ENCODE results near the gene AIFM3. TPM values are rescaled to one million over a fixed set of nuclear protein-coding genes. Genes with fewer than 3 reads are reported as not detected.

The AIFM3 gene
- total RNA-seq, 1 experiment from 2014 or later: 2.6 TPM

GRCh38 chr22:21030032-21030431 lies 63.0 kb downstream of the AIFM3 start (continued):
- no peak for TF ChIP-seq STAT6 (CRISPR knock-in tag; conservative IDR thresholded peaks at IDR 0.05; ENCODE audit: low read depth)
- no peak for TF ChIP-seq SMAD4 (CRISPR knock-in tag; IDR thresholded peaks at IDR 0.05)
- TF ChIP-seq, protein P1, sequence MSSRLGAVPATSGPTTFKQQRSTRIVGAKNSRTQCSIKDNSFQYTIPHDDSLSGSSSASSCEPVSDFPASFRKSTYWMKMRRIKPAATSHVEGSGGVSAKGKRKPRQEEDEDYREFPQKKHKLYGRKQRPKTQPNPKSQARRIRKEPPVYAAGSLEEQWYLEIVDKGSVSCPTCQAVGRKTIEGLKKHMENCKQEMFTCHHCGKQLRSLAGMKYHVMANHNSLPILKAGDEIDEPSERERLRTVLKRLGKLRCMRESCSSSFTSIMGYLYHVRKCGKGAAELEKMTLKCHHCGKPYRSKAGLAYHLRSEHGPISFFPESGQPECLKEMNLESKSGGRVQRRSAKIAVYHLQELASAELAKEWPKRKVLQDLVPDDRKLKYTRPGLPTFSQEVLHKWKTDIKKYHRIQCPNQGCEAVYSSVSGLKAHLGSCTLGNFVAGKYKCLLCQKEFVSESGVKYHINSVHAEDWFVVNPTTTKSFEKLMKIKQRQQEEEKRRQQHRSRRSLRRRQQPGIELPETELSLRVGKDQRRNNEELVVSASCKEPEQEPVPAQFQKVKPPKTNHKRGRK (CRISPR knock-in tag; IDR thresholded peaks at IDR 0.05; ENCODE audit: borderline replicate concordance): no peak
- TF ChIP-seq, protein P2, sequence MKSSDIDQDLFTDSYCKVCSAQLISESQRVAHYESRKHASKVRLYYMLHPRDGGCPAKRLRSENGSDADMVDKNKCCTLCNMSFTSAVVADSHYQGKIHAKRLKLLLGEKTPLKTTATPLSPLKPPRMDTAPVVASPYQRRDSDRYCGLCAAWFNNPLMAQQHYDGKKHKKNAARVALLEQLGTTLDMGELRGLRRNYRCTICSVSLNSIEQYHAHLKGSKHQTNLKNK (CRISPR knock-in tag; IDR thresholded peaks at IDR 0.05): no peak
- TF ChIP-seq, protein P3, sequence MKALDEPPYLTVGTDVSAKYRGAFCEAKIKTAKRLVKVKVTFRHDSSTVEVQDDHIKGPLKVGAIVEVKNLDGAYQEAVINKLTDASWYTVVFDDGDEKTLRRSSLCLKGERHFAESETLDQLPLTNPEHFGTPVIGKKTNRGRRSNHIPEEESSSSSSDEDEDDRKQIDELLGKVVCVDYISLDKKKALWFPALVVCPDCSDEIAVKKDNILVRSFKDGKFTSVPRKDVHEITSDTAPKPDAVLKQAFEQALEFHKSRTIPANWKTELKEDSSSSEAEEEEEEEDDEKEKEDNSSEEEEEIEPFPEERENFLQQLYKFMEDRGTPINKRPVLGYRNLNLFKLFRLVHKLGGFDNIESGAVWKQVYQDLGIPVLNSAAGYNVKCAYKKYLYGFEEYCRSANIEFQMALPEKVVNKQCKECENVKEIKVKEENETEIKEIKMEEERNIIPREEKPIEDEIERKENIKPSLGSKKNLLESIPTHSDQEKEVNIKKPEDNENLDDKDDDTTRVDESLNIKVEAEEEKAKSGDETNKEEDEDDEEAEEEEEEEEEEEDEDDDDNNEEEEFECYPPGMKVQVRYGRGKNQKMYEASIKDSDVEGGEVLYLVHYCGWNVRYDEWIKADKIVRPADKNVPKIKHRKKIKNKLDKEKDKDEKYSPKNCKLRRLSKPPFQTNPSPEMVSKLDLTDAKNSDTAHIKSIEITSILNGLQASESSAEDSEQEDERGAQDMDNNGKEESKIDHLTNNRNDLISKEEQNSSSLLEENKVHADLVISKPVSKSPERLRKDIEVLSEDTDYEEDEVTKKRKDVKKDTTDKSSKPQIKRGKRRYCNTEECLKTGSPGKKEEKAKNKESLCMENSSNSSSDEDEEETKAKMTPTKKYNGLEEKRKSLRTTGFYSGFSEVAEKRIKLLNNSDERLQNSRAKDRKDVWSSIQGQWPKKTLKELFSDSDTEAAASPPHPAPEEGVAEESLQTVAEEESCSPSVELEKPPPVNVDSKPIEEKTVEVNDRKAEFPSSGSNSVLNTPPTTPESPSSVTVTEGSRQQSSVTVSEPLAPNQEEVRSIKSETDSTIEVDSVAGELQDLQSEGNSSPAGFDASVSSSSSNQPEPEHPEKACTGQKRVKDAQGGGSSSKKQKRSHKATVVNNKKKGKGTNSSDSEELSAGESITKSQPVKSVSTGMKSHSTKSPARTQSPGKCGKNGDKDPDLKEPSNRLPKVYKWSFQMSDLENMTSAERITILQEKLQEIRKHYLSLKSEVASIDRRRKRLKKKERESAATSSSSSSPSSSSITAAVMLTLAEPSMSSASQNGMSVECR (CRISPR knock-in tag; IDR thresholded peaks at IDR 0.05; ENCODE audit: borderline replicate concordance): no peak

Other genes with a start within 250 kb of the AIFM3 start
- 0.09 to 0.25 TPM (median 0.22 TPM) in 3 replicates for gene SERPIND1, start 193.1 kb upstream of the AIFM3 start, total RNA-seq (2021)
- gene PI4KA, start 108.4 kb upstream of the AIFM3 start, total RNA-seq (2021): 43.9 to 45.5 TPM (median 45.1 TPM) in 3 replicates
- 13.3 to 14.7 TPM (median 14.0 TPM) in 3 replicates for gene SNAP29, start 108.2 kb upstream of the AIFM3 start, total RNA-seq (2021)
- gene CRKL, start 49.8 kb upstream of the AIFM3 start, total RNA-seq (2021): 113 to 115 TPM (median 114 TPM) in 3 replicates
- gene LZTR1, start 15.0 kb downstream of the AIFM3 start, total RNA-seq (2021): 38.3 to 44.5 TPM (median 40.1 TPM) in 3 replicates
- 18.7 to 23.9 TPM (median 19.3 TPM) in 3 replicates for gene THAP7, start 34.9 kb downstream of the AIFM3 start, total RNA-seq (2021)
- 0.13 to 0.69 TPM (median 0.30 TPM) in 3 replicates for gene P2RX6, start 47.9 kb downstream of the AIFM3 start, total RNA-seq (2021)
- gene SLC7A4, start 65.3 kb downstream of the AIFM3 start, total RNA-seq (2021): 0.21 to 0.50 TPM (median 0.37 TPM) in 3 replicates
- not detected in 3 replicates for gene LRRC74B, start 78.7 kb downstream of the AIFM3 start, total RNA-seq (2021)

Measured in WTC11 (cell line).